ENCODE results near the gene SSBP2.
A peak's percentile ranks its signal among the peaks of the same experiment; 100 is the strongest.

The SSBP2 gene

DNA sequence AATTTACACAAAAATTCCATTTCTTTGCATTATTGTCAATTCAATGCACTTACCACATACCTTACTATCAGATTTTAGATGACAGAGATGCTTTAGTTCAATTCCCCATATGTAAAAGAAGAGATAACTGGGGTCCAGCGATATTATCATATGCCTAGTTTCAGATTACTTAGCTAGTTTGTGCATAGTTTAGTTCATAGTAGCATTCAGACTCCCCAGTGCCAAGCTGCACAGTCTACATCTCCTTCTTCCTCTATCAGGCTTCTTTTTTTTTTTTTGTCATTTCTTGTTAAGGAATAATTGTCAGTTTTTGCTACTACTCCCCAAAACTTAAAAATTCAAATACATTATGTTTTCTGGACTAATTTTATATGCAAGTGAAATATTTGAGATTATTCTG, 175.0 kb downstream of the SSBP2 start:
- TF ChIP-seq TAF1 (IDR thresholded peaks at IDR 0.05; ENCODE audit: borderline replicate concordance, low read depth, low read length): no peak
- no peak for TF ChIP-seq POLR2A (IDR thresholded peaks at IDR 0.05; ENCODE audit: low read depth, low read length)
- TF ChIP-seq POLR2AphosphoS5 (IDR thresholded peaks at IDR 0.05; ENCODE audit: low read depth, low read length): no peak

GRCh38 chr5:81572201-81572600, 178.7 kb downstream of the SSBP2 start:
- DNase-seq (ENCODE audit: insufficient read length) (no peak), FAIRE-seq (no peak)
- TF ChIP-seq TAF1 (IDR thresholded peaks at IDR 0.05; ENCODE audit: borderline replicate concordance, low read depth, low read length) (no peak), POLR2A (IDR thresholded peaks at IDR 0.05; ENCODE audit: low read depth, low read length) (no peak), POLR2AphosphoS5 (IDR thresholded peaks at IDR 0.05; ENCODE audit: low read depth, low read length) (no peak)

More for the DNA sequence above, 175.0 kb downstream of the SSBP2 start:
- FAIRE-seq: no peak
- no peak for DNase-seq (ENCODE audit: insufficient read length)

DNA sequence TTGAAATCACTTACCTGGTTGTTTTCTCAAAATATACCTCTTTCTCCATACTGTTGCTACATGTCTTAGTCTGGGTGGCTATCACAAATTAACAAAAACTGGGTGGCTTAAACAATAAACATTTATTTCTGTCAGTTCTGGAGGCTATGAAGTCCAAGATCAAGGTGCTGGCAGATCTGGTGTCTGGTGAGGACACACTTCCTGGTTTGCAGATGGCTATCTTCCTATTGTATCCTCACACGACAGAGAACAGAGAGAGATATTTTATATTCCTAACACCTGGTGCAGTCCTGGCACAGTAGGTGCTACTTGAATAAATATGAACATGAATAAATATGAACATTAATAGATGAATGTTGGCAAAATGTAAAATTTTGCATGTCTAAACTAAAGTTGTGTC, 192.7 kb downstream of the SSBP2 start:
- DNase-seq (ENCODE audit: insufficient read length) (no peak), FAIRE-seq (no peak)
- no peak for TF ChIP-seq TAF1 (IDR thresholded peaks at IDR 0.05; ENCODE audit: borderline replicate concordance, low read depth, low read length)
- no peak for TF ChIP-seq POLR2A (IDR thresholded peaks at IDR 0.05; ENCODE audit: low read depth, low read length)
- no peak for TF ChIP-seq POLR2AphosphoS5 (IDR thresholded peaks at IDR 0.05; ENCODE audit: low read depth, low read length)

GRCh38 chr5:81556809-81557208, 194.1 kb downstream of the SSBP2 start:
- FAIRE-seq (peak; percentile 65), DNase-seq (ENCODE audit: insufficient read length) (no peak)
- TF ChIP-seq TAF1 (IDR thresholded peaks at IDR 0.05; ENCODE audit: borderline replicate concordance, low read depth, low read length) (no peak), POLR2AphosphoS5 (IDR thresholded peaks at IDR 0.05; ENCODE audit: low read depth, low read length) (no peak), POLR2A (IDR thresholded peaks at IDR 0.05; ENCODE audit: low read depth, low read length) (no peak)

GRCh38 chr5:81555865-81556264, 195.0 kb downstream of the SSBP2 start:
- no peak for FAIRE-seq
- no peak for TF ChIP-seq TAF1 (IDR thresholded peaks at IDR 0.05; ENCODE audit: borderline replicate concordance, low read depth, low read length)
- no peak for TF ChIP-seq POLR2AphosphoS5 (IDR thresholded peaks at IDR 0.05; ENCODE audit: low read depth, low read length)
- TF ChIP-seq POLR2A (IDR thresholded peaks at IDR 0.05; ENCODE audit: low read depth, low read length): no peak
- DNase-seq (ENCODE audit: insufficient read length): no peak

- TF ChIP-seq TAF1 (IDR thresholded peaks at IDR 0.05; ENCODE audit: borderline replicate concordance, low read depth, low read length) (no peak), POLR2A (IDR thresholded peaks at IDR 0.05; ENCODE audit: low read depth, low read length) (no peak), POLR2AphosphoS5 (IDR thresholded peaks at IDR 0.05; ENCODE audit: low read depth, low read length) (no peak)
- no peak for DNase-seq (ENCODE audit: insufficient read length)
- no peak for FAIRE-seq
Measured at GRCh38 chr5:81554647-81555046, 196.2 kb downstream of the SSBP2 start.

GRCh38 chr5:81553567-81554212, 197.2 kb downstream of the SSBP2 start:
- TF ChIP-seq POLR2A (IDR thresholded peaks at IDR 0.05; ENCODE audit: low read depth, low read length) (no peak), TAF1 (IDR thresholded peaks at IDR 0.05; ENCODE audit: borderline replicate concordance, low read depth, low read length) (no peak), POLR2AphosphoS5 (IDR thresholded peaks at IDR 0.05; ENCODE audit: low read depth, low read length) (no peak)
- no peak for FAIRE-seq
- DNase-seq (ENCODE audit: insufficient read length): no peak

- FAIRE-seq (no peak), DNase-seq (ENCODE audit: insufficient read length) (no peak)
Measured at GRCh38 chr5:81552852-81553566, 197.9 kb downstream of the SSBP2 start.

DNA sequence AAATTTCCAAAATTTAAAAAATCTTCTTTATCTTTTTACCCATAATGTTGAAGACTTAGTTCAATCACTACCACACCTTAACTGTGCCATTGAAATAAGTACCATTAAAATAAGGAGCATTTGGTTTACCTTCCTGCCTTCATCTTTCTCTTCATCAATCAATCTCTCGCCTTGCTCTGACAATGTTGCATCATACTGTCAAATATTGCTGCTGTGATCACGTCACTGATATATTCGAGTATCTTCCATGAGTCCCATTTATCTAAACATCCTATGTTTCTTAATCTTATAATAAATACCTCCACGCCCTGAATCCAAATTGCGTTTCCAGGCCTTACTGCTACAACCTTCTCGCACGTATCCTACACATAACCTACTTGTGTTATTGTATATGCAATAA, 201.8 kb downstream of the SSBP2 start:
- no peak for FAIRE-seq
- DNase-seq (ENCODE audit: insufficient read length): no peak
- TF ChIP-seq TAF1 (IDR thresholded peaks at IDR 0.05; ENCODE audit: borderline replicate concordance, low read depth, low read length) (no peak), POLR2A (IDR thresholded peaks at IDR 0.05; ENCODE audit: low read depth, low read length) (no peak), POLR2AphosphoS5 (IDR thresholded peaks at IDR 0.05; ENCODE audit: low read depth, low read length) (no peak)

More at GRCh38 chr5:81552852-81553566, 197.9 kb downstream of the SSBP2 start:
- TF ChIP-seq POLR2AphosphoS5 (IDR thresholded peaks at IDR 0.05; ENCODE audit: low read depth, low read length): no peak
- TF ChIP-seq POLR2A (IDR thresholded peaks at IDR 0.05; ENCODE audit: low read depth, low read length): no peak
- TF ChIP-seq TAF1 (IDR thresholded peaks at IDR 0.05; ENCODE audit: borderline replicate concordance, low read depth, low read length): no peak

DNA sequence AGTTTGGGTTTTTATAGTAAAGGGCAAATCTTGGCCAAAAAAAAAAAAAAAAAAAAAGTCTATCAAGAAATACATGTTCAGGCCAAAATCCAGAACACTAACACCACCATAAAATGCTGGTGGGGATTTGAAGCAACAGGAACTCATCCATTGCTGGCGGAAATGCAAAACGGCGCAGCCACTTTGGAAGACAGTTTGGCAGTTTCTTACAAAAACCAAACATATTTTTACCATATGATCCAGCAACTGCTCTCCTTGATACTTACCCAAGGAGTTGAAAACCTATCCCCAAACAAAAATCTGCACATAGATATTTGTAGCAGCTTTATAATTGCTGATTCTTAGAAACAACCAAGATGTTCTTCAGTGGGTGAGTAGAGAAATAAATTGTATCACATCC, 203.9 kb downstream of the SSBP2 start:
- TF ChIP-seq TAF1 (IDR thresholded peaks at IDR 0.05; ENCODE audit: borderline replicate concordance, low read depth, low read length) (no peak), POLR2A (IDR thresholded peaks at IDR 0.05; ENCODE audit: low read depth, low read length) (no peak), POLR2AphosphoS5 (IDR thresholded peaks at IDR 0.05; ENCODE audit: low read depth, low read length) (no peak)
- no peak for DNase-seq (ENCODE audit: insufficient read length)
- no peak for FAIRE-seq

DNA sequence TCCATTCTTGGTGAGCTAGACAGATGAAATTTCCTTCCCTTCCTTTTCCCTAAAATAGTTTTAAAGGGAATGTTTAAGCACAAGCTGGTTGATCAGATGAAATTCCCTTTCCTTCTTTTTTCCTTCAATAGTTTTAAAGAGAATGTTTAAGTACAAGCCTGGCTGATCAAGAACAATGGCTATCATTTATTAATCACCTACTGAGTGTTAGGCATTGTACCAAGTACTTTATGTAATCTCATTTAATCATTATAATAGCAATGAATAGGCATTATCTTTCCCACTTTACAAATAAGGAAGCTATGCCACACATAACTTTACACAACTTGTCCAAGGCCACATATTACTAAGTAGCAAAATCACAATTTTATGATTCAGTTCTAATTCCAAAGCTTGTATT, 205.0 kb downstream of the SSBP2 start:
- FAIRE-seq (peak; percentile 53), DNase-seq (ENCODE audit: insufficient read length) (no peak)
- TF ChIP-seq POLR2A (IDR thresholded peaks at IDR 0.05; ENCODE audit: low read depth, low read length) (no peak), POLR2AphosphoS5 (IDR thresholded peaks at IDR 0.05; ENCODE audit: low read depth, low read length) (no peak), TAF1 (IDR thresholded peaks at IDR 0.05; ENCODE audit: borderline replicate concordance, low read depth, low read length) (no peak)

Measured in GM12892 (cell line).